ENCODE measurements around the gene NPY. TPM values are rescaled to one million over a fixed set of nuclear protein-coding genes. Genes with fewer than 3 reads are reported as not detected.

The NPY gene
- total RNA-seq, 1 experiment from 2014 or later: not detected

DNA sequence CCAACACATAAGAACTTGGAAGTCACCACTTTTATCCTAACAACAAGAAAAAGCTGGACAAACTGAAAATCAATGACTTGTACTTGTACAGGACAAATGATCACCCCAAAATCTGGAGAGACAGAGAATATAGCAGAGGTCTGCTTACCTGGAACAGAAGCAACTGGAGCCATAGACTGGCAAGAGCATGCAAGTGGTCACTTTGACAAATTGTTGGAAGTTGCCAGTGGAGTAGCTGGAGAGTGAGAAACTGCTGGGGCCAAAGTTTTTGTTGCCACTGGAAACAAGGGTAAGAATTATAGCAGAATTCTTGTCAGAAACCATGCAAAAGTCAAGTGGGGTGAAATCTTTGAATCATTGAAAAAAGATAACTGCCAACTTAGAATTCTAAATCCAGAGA, 35.2 kb downstream of the NPY start:
- H3K4me3 Mint-ChIP-seq (ENCODE audit: unreplicated experiment): no peak overlapping the region
- TF ChIP-seq, protein P1, sequence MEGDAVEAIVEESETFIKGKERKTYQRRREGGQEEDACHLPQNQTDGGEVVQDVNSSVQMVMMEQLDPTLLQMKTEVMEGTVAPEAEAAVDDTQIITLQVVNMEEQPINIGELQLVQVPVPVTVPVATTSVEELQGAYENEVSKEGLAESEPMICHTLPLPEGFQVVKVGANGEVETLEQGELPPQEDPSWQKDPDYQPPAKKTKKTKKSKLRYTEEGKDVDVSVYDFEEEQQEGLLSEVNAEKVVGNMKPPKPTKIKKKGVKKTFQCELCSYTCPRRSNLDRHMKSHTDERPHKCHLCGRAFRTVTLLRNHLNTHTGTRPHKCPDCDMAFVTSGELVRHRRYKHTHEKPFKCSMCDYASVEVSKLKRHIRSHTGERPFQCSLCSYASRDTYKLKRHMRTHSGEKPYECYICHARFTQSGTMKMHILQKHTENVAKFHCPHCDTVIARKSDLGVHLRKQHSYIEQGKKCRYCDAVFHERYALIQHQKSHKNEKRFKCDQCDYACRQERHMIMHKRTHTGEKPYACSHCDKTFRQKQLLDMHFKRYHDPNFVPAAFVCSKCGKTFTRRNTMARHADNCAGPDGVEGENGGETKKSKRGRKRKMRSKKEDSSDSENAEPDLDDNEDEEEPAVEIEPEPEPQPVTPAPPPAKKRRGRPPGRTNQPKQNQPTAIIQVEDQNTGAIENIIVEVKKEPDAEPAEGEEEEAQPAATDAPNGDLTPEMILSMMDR (IDR thresholded peaks at IDR 0.05; ENCODE audit: insufficient read depth in 1 of 2, low read depth in 1 of 2, low read length in 1 of 2, severe bottlenecking in 1 of 2, unreplicated experiment in 1 of 2): no peak
- H3K27ac Mint-ChIP-seq (ENCODE audit: unreplicated experiment): no peak overlapping the region
- POLR2A ChIA-PET: no interaction called here
- no peak for DNase-seq
- intact Hi-C loops (cut with micrococcal nuclease; ENCODE audit: unreplicated experiment): no loop called here
- Histone ChIP-seq H3K27me3 (replicated peaks; ENCODE audit: control insufficient read depth, insufficient read depth, low read length) (no peaks in the 10 kb centered on the region), H3K36me3 (ENCODE audit: control insufficient read depth, insufficient read depth, low read length) (no peaks in the 10 kb centered on the region), H3K9me3 (no peaks in the 10 kb centered on the region; the same call in 1 of the 2 replicates), H3K4me3 (ENCODE audit: low read depth, low read length) (no peak overlapping the region), H3K4me1 (no peaks in the 10 kb centered on the region)
- no TSS peak for BruUV-seq (replicated peaks)
- CTCF ChIA-PET: no interaction called here
- H3K4me1 Mint-ChIP-seq (ENCODE audit: low read depth, unreplicated experiment): no peaks in the 10 kb centered on the region
- H3K9me3 Mint-ChIP-seq (ENCODE audit: unreplicated experiment): no peaks in the 10 kb centered on the region
- no peaks in the 10 kb centered on the region for H3K36me3 Mint-ChIP-seq (ENCODE audit: insufficient read depth, unreplicated experiment)
- H3K27me3 Mint-ChIP-seq (ENCODE audit: insufficient read depth, unreplicated experiment): peaks cover 28% of the 10 kb centered on the region

DNA sequence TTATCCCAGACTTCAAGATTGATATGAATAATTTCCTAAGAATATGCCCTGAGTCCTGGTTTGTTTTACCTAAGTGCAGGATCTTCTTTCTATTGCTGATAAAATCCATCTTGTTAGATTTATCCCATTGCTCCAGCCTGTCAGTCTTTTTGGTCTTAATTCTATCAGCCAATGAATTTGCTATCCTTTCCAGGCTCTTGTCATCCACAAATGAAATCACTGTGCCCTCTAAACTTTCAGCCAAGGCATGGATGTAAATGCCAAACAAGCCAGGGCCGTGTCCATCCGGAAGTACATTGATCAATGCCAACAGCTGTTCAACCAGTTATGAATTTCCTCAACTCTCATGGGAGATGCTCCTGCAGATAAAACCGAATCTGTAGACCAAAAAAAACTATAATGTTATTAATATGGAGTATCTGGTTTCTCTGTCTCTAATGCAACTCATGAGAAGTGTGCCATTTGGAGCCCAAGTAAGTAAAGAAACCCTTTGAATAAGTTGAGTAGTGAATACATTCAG, 40.0 kb downstream of the NPY start:
- no peak overlapping the region for H3K4me3 Mint-ChIP-seq (ENCODE audit: unreplicated experiment)
- no peaks in the 10 kb centered on the region for H3K36me3 Mint-ChIP-seq (ENCODE audit: insufficient read depth, unreplicated experiment)
- CTCF ChIA-PET: no interaction called here
- no peaks in the 10 kb centered on the region for H3K9me3 Mint-ChIP-seq (ENCODE audit: unreplicated experiment)
- POLR2A ChIA-PET: no interaction called here
- Histone ChIP-seq H3K4me1 (no peaks in the 10 kb centered on the region), H3K27me3 (replicated peaks; ENCODE audit: control insufficient read depth, insufficient read depth, low read length) (no peaks in the 10 kb centered on the region), H3K36me3 (ENCODE audit: control insufficient read depth, insufficient read depth, low read length) (no peaks in the 10 kb centered on the region), H3K9me3 (no peaks in the 10 kb centered on the region; the same call in 1 of the 2 replicates), H3K4me3 (ENCODE audit: low read depth, low read length) (no peak overlapping the region)
- H3K27me3 Mint-ChIP-seq (ENCODE audit: insufficient read depth, unreplicated experiment): peaks cover 23% of the 10 kb centered on the region
- no peaks in the 10 kb centered on the region for H3K4me1 Mint-ChIP-seq (ENCODE audit: low read depth, unreplicated experiment)
- DNase-seq: no peak
- H3K27ac Mint-ChIP-seq (ENCODE audit: unreplicated experiment): no peak overlapping the region
- TF ChIP-seq, protein P1 (IDR thresholded peaks at IDR 0.05; ENCODE audit: insufficient read depth in 1 of 2, low read depth in 1 of 2, low read length in 1 of 2, severe bottlenecking in 1 of 2, unreplicated experiment in 1 of 2): no peak
- intact Hi-C loops (cut with micrococcal nuclease; ENCODE audit: unreplicated experiment): no loop called here
- no TSS peak for BruUV-seq (replicated peaks)

DNA sequence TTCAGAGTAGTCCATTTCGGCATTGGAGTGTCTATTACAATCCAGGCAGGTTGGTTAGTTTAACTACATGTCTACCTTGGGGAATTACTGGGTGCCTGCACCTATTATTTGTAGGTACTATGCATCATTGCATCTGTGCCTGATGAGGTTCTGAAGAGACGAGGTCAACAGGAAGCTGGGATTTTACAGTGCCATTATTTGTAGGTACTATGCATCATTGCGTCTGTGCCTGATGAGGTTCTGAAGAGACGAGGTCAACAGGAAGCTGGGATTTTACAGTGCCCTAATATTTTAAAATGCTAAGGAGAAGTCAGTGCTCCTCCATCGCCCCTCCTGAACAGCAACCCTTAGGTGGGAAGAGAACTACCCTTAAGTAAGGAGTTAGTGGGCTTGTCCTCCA, 41.7 kb downstream of the NPY start:
- BruUV-seq (replicated peaks): no TSS peak
- POLR2A ChIA-PET: no interaction called here

More for the DNA sequence above, 41.7 kb downstream of the NPY start:
- CTCF ChIA-PET: no interaction called here
- Histone ChIP-seq H3K4me1 (no peaks in the 10 kb centered on the region), H3K9me3 (no peaks in the 10 kb centered on the region), H3K4me3 (ENCODE audit: low read depth, low read length) (no peak overlapping the region), H3K27me3 (replicated peaks; ENCODE audit: control insufficient read depth, insufficient read depth, low read length) (no peaks in the 10 kb centered on the region), H3K36me3 (ENCODE audit: control insufficient read depth, insufficient read depth, low read length) (no peaks in the 10 kb centered on the region)
- Mint-ChIP-seq H3K9me3 (ENCODE audit: unreplicated experiment) (no peaks in the 10 kb centered on the region), H3K36me3 (ENCODE audit: insufficient read depth, unreplicated experiment) (no peaks in the 10 kb centered on the region), H3K4me1 (ENCODE audit: low read depth, unreplicated experiment) (no peaks in the 10 kb centered on the region), H3K4me3 (ENCODE audit: unreplicated experiment) (no peak overlapping the region), H3K27me3 (ENCODE audit: insufficient read depth, unreplicated experiment) (peaks cover 18% of the 10 kb centered on the region), H3K27ac (ENCODE audit: unreplicated experiment) (no peak overlapping the region)
- no peak for DNase-seq
- TF ChIP-seq, protein P1 (IDR thresholded peaks at IDR 0.05; ENCODE audit: insufficient read depth in 1 of 2, low read depth in 1 of 2, low read length in 1 of 2, severe bottlenecking in 1 of 2, unreplicated experiment in 1 of 2): no peak
- intact Hi-C loops (cut with micrococcal nuclease; ENCODE audit: unreplicated experiment): no loop called here
